GM12878 (cell line): ENCODE data around the gene DENND4C. TPM values are rescaled to one million over a fixed set of nuclear protein-coding genes. Genes with fewer than 3 reads are reported as not detected.

ENCODE experiments used
- ATAC-seq: fragments of 200-7000 bp; cut with Tn5 transposase; 3 replicates; pipeline ENCODE4 v1.9.1; 2020; ENCODE audit warnings: mild to moderate bottlenecking, moderate library complexity
- BruUV-seq: library from RNA; stranded (reverse); fragments of 400-500 nt; replicated peaks from 2 replicates; lab custom pipeline; 2021; lab: Mats Ljungman, UMichigan
- CTCF ChIA-PET: fragments of 300-600 bp; sonication (Branson Sonifier 250); formaldehyde crosslinking; extraction: SDS; loops from one replicate; lab custom pipeline; 2021; ENCODE audit warnings: inconsistent platforms; lab: Yijun Ruan, JAX
- POLR2A ChIA-PET: fragments of 350-600 bp; formaldehyde crosslinking; extraction: SDS; loops from one replicate; lab custom pipeline; 2021; ENCODE audit warnings: inconsistent platforms; lab: Charles Lee
- RAD21 ChIA-PET: fragments of 300-600 bp; sonication (Branson Sonifier 250); formaldehyde crosslinking; loops from one replicate; lab custom pipeline; 2023; ENCODE audit warnings: antibody characterized with exemption; ENCODE audit not compliant: unreplicated experiment; lab: Charles Lee
- SMC1A ChIA-PET: fragments of 300-600 bp; sonication (Branson Sonifier 250); formaldehyde crosslinking; loops from one replicate; lab custom pipeline; 2023; ENCODE audit not compliant: unreplicated experiment, uncharacterized antibody; lab: Charles Lee
- DNase-seq: peaks from one replicate; pipeline ENCODE4 v3.0.0-alpha.2; 2011; ENCODE audit warnings: low read depth, low spot score
- FAIRE-seq: peaks from 3 replicates; lab custom pipeline; 2011; peaks lifted over from hg19 to GRCh38; lab: Jason Lieb, UNC
- H2AFZ ChIP-seq: 2 replicates; pipeline ENCODE4 v1.6.0; 2011; ENCODE audit warnings: low read depth, low read length, control low read depth; ENCODE audit not compliant: control insufficient read depth
- H3K27ac ChIP-seq: 2 replicates; pipeline ENCODE4 v1.5.1; 2011; ENCODE audit warnings: control low read depth; ENCODE audit not compliant: control insufficient read depth, insufficient read depth
- H3K27me3 ChIP-seq, 2 experiments: replicated peaks in 1 of 2; 2 replicates each; pipeline versions ENCODE4 v1.6.0 to v1.6.1; 2011; ENCODE audit warnings: low read length in 1 of 2; ENCODE audit not compliant: control insufficient read depth in 2 of 2, insufficient read depth in 2 of 2
- H3K36me3 ChIP-seq, 2 experiments: 2 replicates each; pipeline ENCODE4 v1.5.1; 2011; ENCODE audit warnings: low read length in 1 of 2; ENCODE audit not compliant: control insufficient read depth in 2 of 2, insufficient read depth in 2 of 2
- H3K4me1 ChIP-seq: 2 replicates; pipeline ENCODE4 v1.6.1; 2011; ENCODE audit warnings: mild to moderate bottlenecking, low read length, moderate library complexity, mixed read lengths; ENCODE audit not compliant: control insufficient read depth, insufficient read depth
- H3K4me2 ChIP-seq: 2 replicates; pipeline ENCODE4 v1.6.0; 2011; ENCODE audit warnings: control low read depth; ENCODE audit not compliant: control insufficient read depth, insufficient read depth
- H3K4me3 ChIP-seq: fragments of 200-600 bp; sonication (generic); 2 replicates; pipeline ENCODE4 v1.5.1; 2016
- H3K79me2 ChIP-seq: 2 replicates; pipeline ENCODE4 v1.6.0; 2011; ENCODE audit warnings: low read length; ENCODE audit not compliant: control insufficient read depth, insufficient read depth
- H3K9ac ChIP-seq: 2 replicates; pipeline ENCODE4 v1.8.0; 2011; ENCODE audit warnings: low read length, control low read depth, mixed read lengths; ENCODE audit not compliant: control insufficient read depth, insufficient read depth
- H3K9me3 ChIP-seq: replicated peaks from 3 replicates; pipeline ENCODE4 v1.5.1; 2011; ENCODE audit warnings: mild to moderate bottlenecking, low read length; ENCODE audit not compliant: control insufficient read depth, insufficient read depth
- H4K20me1 ChIP-seq: 2 replicates; pipeline ENCODE4 v1.6.0; 2011; ENCODE audit not compliant: control insufficient read depth, insufficient read depth
- ZZZ3 ChIP-seq: IDR thresholded peaks from 2 replicates; pipeline ENCODE4 v1.6.1; 2011; ENCODE audit warnings: low read depth; ENCODE audit not compliant: control insufficient read depth, insufficient read length
- WGBS: methylation state at CpG from one replicate; pipeline ENCODE4 v1.1.6; 2016; ENCODE audit warnings: low lambda C conversion rate; ENCODE audit not compliant: insufficient replicate concordance, insufficient coverage; ENCODE audit errors: missing lambda C conversion rate; 5-methylcytosine and 5-hydroxymethylcytosine counted together
- in situ Hi-C: fragments of 300-500 bp; cut with MboI; formaldehyde crosslinking; loops from 9 replicates; pipeline ENCODE4 v1.14.3; 2018; ENCODE audit warnings: mixed read lengths
- intact Hi-C: fragments of 100-400 bp; cut with micrococcal nuclease; formaldehyde crosslinking; loops from one replicate; pipeline ENCODE4 v1.14.2; 2022; ENCODE audit not compliant: unreplicated experiment
- polyA plus RNA-seq, 11 experiments: library from polyadenylated mRNA; depleted of rRNA in 4 of 11; unstranded in 6 of 11; stranded (reverse) in 5 of 11; fragments of >200 nt; fragmentation: Nextera tagmentation in 4 of 11; fragmentation: Illumina TruSeq in 1 of 11; extraction: Ambion mirVana in 4 of 11; extraction: Trizol in 1 of 11; gene quantifications; 1 replicate in 1 of 11; 2 replicates in 10 of 11; pipeline versions ENCODE4 v1.2.1 to v1.2.3, GENCODE V29; 2011 to 2016; ENCODE audit warnings: inconsistent platforms in 2 of 11, missing spikeins in 2 of 11, low read depth in 1 of 11
- total RNA-seq, 4 experiments: library from RNA; depleted of rRNA in 3 of 4; stranded (reverse); fragments of >200 nt in 3 of 4; fragmentation: Illumina TruSeq in 1 of 4; extraction: Trizol in 1 of 4; gene quantifications; 2 replicates each; pipeline versions ENCODE4 v1.2.1 to v1.2.3, GENCODE V29; 2013 to 2021
- TF ChIP-seq, protein P1 (sequence below), 3 experiments: IDR thresholded peaks in 2 of 3; conservative IDR thresholded peaks in 1 of 3; 2 replicates each; pipeline ENCODE4 v1.5.1; 2011; ENCODE audit warnings: low read depth in 3 of 3, low read length in 3 of 3, mild to moderate bottlenecking in 3 of 3, control low read depth in 2 of 3, moderate library complexity in 2 of 3, inconsistent platforms in 1 of 3, mixed read lengths in 1 of 3; ENCODE audit not compliant: control insufficient read depth in 2 of 3, insufficient read depth in 1 of 3; ENCODE audit errors: extremely low read depth in 1 of 3
- TF ChIP-seq, protein P2 (sequence below): fragments of 450-650 bp; IDR thresholded peaks from 2 replicates; pipeline ENCODE4 v1.6.1; 2017; ENCODE audit warnings: low read depth, mild to moderate bottlenecking, moderate library complexity
- TF ChIP-seq, protein P3 (sequence below): fragments of 450-650 bp; IDR thresholded peaks from 2 replicates; pipeline ENCODE4 v1.6.1; 2016; ENCODE audit warnings: mild to moderate bottlenecking

Gene DENND4C
- total and polyA plus RNA-seq, 10 of the 15 experiments (the other 5 are each of a cell fraction or from before 2014, with no cell fraction given) = 8.2 to 49.3 (median 24.7) TPM

DNA sequence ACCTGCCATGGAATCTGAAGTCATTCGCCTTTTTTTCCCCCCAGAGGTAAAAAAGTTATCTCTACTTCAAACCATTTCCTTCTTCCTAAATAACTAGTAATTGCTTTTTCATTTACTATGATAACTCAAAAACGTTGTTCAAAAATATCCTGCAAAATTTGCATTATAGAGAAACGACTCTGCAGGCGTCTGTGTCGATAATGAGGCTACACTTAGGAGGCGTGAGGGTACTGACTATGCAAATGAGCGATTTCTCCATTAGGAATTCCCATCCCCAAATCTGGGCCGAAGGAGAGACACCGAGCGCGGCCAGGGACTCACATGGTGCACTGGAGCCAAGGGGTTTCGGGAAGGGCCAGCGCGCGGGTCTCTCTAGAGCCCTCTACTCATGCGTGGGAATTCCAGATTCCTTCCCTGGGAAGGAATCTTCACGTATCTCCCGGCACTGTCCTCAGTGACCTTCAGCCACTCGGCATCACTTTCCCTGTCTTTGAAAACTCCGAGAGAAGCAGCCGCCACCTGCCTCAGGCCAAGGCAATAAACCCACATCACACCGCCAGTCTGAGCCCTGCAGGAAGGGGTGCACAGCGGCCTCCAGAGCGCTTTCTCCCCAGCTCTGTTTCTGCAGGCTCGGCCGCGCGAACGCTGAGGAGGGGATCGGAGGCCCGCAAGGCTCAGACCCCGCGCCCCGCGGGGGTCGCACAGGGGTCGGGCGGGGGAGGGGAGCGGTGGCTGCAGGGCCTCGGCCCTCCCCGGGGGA lies 718 bp upstream of the DENND4C start (continued):
- TF ChIP-seq, protein P1, sequence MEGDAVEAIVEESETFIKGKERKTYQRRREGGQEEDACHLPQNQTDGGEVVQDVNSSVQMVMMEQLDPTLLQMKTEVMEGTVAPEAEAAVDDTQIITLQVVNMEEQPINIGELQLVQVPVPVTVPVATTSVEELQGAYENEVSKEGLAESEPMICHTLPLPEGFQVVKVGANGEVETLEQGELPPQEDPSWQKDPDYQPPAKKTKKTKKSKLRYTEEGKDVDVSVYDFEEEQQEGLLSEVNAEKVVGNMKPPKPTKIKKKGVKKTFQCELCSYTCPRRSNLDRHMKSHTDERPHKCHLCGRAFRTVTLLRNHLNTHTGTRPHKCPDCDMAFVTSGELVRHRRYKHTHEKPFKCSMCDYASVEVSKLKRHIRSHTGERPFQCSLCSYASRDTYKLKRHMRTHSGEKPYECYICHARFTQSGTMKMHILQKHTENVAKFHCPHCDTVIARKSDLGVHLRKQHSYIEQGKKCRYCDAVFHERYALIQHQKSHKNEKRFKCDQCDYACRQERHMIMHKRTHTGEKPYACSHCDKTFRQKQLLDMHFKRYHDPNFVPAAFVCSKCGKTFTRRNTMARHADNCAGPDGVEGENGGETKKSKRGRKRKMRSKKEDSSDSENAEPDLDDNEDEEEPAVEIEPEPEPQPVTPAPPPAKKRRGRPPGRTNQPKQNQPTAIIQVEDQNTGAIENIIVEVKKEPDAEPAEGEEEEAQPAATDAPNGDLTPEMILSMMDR (IDR thresholded peaks at IDR 0.05 in 2 of 3, conservative IDR thresholded peaks at IDR 0.05 in 1 of 3; ENCODE audit: control insufficient read depth in 2 of 3, extremely low read depth in 1 of 3, insufficient read depth in 1 of 3, low read depth in 3 of 3, low read length in 3 of 3) = no peak; a peak in 1 of 6 replicates

DNA sequence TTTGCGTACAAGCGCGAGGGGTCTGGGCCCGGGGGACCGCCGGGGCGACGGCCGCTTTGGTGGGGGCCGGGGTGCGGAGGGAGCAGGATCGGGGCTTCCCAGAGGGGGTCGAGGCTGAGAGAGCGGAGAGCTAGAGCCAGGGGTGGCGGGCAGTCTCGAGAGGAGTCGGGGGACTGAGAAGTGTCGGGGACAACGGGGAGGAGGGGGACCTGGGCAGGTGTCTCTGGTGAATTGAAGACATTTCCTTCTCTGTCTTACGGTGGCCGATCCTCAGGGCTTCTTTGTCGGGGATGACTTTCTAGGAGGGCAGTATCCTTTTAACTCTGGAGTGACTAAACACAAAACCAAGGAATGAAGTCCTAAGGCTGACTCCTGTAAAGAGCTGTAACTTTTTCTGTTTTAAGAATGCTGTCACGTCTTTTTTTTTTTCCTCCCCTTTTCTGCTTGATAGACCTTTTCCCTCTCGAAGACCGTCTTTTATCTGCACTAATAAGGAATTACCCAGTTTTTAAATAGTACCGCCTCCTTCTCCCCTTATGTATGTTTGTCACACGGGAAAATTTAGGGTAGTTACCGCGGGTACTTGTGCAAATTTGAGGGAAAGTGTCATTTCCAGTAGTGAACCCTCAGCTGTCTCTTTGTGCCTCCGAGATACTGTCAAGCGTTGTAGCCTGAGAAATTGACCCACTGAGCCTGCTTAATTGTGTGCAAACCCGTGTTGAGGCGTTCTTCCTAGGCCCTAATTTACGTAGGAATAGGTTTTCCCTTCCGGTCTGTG lies 822 bp downstream of the DENND4C start:
- CTCF ChIA-PET = interaction anchor here (1.4 to 2.3 kb wide), 3 partner anchors 46 to 234 kb away, joined by 4 to 14 read pairs (median 4); no protein-coding TSS in a partner anchor
- RAD21 ChIA-PET = interaction anchor here (1.2 to 4.1 kb wide), 8 partner anchors 47 to 222 kb away, joined by 3 to 19 read pairs (median 4); partner anchors contain the start of gene RPS6
- TF ChIP-seq, protein P2, sequence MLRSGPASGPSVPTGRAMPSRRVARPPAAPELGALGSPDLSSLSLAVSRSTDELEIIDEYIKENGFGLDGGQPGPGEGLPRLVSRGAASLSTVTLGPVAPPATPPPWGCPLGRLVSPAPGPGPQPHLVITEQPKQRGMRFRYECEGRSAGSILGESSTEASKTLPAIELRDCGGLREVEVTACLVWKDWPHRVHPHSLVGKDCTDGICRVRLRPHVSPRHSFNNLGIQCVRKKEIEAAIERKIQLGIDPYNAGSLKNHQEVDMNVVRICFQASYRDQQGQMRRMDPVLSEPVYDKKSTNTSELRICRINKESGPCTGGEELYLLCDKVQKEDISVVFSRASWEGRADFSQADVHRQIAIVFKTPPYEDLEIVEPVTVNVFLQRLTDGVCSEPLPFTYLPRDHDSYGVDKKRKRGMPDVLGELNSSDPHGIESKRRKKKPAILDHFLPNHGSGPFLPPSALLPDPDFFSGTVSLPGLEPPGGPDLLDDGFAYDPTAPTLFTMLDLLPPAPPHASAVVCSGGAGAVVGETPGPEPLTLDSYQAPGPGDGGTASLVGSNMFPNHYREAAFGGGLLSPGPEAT = peak; percentile 10; the same call in 1 of the 2 replicates
- TF ChIP-seq, protein P3, sequence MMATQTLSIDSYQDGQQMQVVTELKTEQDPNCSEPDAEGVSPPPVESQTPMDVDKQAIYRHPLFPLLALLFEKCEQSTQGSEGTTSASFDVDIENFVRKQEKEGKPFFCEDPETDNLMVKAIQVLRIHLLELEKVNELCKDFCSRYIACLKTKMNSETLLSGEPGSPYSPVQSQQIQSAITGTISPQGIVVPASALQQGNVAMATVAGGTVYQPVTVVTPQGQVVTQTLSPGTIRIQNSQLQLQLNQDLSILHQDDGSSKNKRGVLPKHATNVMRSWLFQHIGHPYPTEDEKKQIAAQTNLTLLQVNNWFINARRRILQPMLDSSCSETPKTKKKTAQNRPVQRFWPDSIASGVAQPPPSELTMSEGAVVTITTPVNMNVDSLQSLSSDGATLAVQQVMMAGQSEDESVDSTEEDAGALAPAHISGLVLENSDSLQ = 0 out of 2 replicates have a peak, but pooled peaks have one; percentile 4
- TF ChIP-seq ZZZ3 = no peak
- DNase-seq = no peak
- Histone ChIP-seq H3K79me2 (peaks cover 54% of the 10 kb centered on the region), H3K4me3 (peak overlapping the region; percentile 79), H3K27me3 (no peaks in the 10 kb centered on the region), H3K27ac (peak overlapping the region; percentile 94), H3K4me1 (no peaks in the 10 kb centered on the region; the same call in 1 of the 2 replicates), H3K36me3 (no peaks in the 10 kb centered on the region), H3K4me2 (peak overlapping the region; percentile 88), H2AFZ (peak overlapping the region; percentile 77), H3K9me3 (no peaks in the 10 kb centered on the region), H4K20me1 (no peaks in the 10 kb centered on the region), H3K9ac (peak overlapping the region; percentile 91)
- intact Hi-C loops = loop anchor here (2.0 to 5.0 kb wide), 7 partner anchors 41 to 226 kb away; partner anchors contain the start of genes HAUS6 and RRAGA
- in situ Hi-C loops = no loop called here
- SMC1A ChIA-PET = interaction anchor here (0.6 to 4.3 kb wide), 3 partner anchors 28 to 180 kb away, joined by 3 to 37 read pairs (median 10); no protein-coding TSS in a partner anchor
- FAIRE-seq = no peak
- WGBS = under 1% methylated on average over 26 of the region's 35 CpGs
- TSS peak; percentile 58 for BruUV-seq
- POLR2A ChIA-PET = interaction anchor here (0.5 to 2.7 kb wide), 12 partner anchors 9 to 225 kb away, joined by 3 to 14 read pairs (median 3); partner anchors contain the start of gene RRAGA
- peak; percentile 15 for ATAC-seq
